Calu3 (cell line): ENCODE measurements around the gene METTL27. TPM values are rescaled to one million over a fixed set of nuclear protein-coding genes. Genes with fewer than 3 reads are reported as not detected.

ENCODE experiments used
- BruUV-seq: library from RNA; stranded (reverse); fragments of 400-500 nt; replicated peaks from 2 replicates; lab custom pipeline; 2021; lab: Mats Ljungman, UMichigan
- CTCF ChIA-PET: fragments of 300-600 bp; sonication (Branson Sonifier 250); formaldehyde crosslinking; loops from one replicate; lab custom pipeline; 2022; ENCODE audit warnings: antibody characterized with exemption; lab: Charles Lee
- DNase-seq: peaks from one replicate; pipeline ENCODE4 v3.0.0; 2022
- H3K27ac Mint-ChIP-seq: one replicate; pipeline ENCODE4 v1.8.0; 2022; ENCODE audit warnings: mixed read lengths; ENCODE audit not compliant: unreplicated experiment
- H3K27me3 Mint-ChIP-seq: one replicate; pipeline ENCODE4 v1.8.0; 2022; ENCODE audit warnings: mixed read lengths; ENCODE audit not compliant: unreplicated experiment
- H3K36me3 Mint-ChIP-seq: one replicate; pipeline ENCODE4 v1.8.0; 2022; ENCODE audit warnings: mild to moderate bottlenecking, moderate library complexity, mixed read lengths; ENCODE audit not compliant: insufficient read depth, unreplicated experiment
- H3K4me1 Mint-ChIP-seq: one replicate; pipeline ENCODE4 v1.8.0; 2022; ENCODE audit warnings: mild to moderate bottlenecking, low read depth, mixed read lengths; ENCODE audit not compliant: unreplicated experiment
- H3K4me3 Mint-ChIP-seq: one replicate; pipeline ENCODE4 v1.8.0; 2022; ENCODE audit warnings: mild to moderate bottlenecking, low read depth, moderate library complexity, mixed read lengths; ENCODE audit not compliant: unreplicated experiment
- H3K9me3 Mint-ChIP-seq: one replicate; pipeline ENCODE4 v1.8.0; 2022; ENCODE audit warnings: low read depth, mixed read lengths; ENCODE audit not compliant: unreplicated experiment
- intact Hi-C: fragments of 100-400 bp; cut with micrococcal nuclease; formaldehyde crosslinking; loops from one replicate; pipeline ENCODE4 v1.10.0; 2022; ENCODE audit not compliant: unreplicated experiment
- total RNA-seq: library from RNA; stranded (reverse); gene quantifications from 2 replicates; pipeline ENCODE4 v1.2.3, GENCODE V29; 2022
- TF ChIP-seq, protein P1 (sequence below): fragments of 200-600 bp; IDR thresholded peaks from one replicate; pipeline ENCODE4 v1.8.0; 2022; ENCODE audit warnings: antibody characterized with exemption; ENCODE audit not compliant: unreplicated experiment

The METTL27 gene
- total RNA-seq, 1 experiment from 2014 or later = 14.3 TPM

GRCh38 chr7:73882047-73882402, 39.7 kb upstream of the METTL27 start:
- no peak for DNase-seq
- BruUV-seq = no TSS peak
- H3K4me3 Mint-ChIP-seq = no peak overlapping the region
- H3K27ac Mint-ChIP-seq = no peak overlapping the region
- H3K9me3 Mint-ChIP-seq = no peaks in the 10 kb centered on the region
- CTCF ChIA-PET = no interaction called here
- TF ChIP-seq, protein P1, sequence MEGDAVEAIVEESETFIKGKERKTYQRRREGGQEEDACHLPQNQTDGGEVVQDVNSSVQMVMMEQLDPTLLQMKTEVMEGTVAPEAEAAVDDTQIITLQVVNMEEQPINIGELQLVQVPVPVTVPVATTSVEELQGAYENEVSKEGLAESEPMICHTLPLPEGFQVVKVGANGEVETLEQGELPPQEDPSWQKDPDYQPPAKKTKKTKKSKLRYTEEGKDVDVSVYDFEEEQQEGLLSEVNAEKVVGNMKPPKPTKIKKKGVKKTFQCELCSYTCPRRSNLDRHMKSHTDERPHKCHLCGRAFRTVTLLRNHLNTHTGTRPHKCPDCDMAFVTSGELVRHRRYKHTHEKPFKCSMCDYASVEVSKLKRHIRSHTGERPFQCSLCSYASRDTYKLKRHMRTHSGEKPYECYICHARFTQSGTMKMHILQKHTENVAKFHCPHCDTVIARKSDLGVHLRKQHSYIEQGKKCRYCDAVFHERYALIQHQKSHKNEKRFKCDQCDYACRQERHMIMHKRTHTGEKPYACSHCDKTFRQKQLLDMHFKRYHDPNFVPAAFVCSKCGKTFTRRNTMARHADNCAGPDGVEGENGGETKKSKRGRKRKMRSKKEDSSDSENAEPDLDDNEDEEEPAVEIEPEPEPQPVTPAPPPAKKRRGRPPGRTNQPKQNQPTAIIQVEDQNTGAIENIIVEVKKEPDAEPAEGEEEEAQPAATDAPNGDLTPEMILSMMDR = no peak
- H3K4me1 Mint-ChIP-seq = no peaks in the 10 kb centered on the region
- no peaks in the 10 kb centered on the region for H3K36me3 Mint-ChIP-seq
- H3K27me3 Mint-ChIP-seq = peaks cover 52% of the 10 kb centered on the region
- intact Hi-C loops = no loop called here

DNA sequence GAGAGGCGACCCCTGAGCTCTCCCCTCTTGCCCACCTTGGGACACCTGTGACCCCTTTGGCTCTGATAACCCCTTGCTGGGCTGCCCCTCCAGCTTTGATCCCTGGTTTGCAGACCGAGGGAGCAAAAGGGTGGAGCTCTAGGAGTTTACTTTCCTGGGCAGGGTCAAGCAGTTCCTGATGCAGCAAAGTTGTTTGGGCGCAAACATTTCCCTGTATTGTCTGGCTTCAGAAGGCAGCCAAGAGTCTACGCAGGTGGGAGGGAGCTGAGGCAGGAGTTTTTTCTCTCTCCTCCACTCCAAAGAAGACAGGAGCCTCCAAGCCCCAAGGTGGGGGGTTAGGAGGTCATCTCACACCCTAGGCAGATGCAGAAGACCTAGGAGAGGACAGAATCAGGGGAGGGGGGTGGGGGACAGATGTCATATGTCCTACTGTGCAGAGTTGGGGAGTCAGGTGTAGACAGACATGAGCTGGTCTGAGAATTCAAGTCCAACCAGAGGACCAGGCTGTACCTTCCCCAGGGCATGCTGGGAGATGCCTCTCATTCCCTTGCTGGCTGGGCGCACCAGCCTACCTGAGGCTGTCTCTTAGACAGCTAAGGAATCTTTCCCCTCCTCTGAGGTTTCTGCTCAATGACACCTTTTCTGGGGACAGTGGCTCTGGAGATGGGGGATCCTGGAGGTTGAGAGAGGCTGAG, 39.2 kb upstream of the METTL27 start:
- TF ChIP-seq, protein P1 = no peak
- no TSS peak for BruUV-seq
- DNase-seq = no peak
- Mint-ChIP-seq H3K4me3 (no peak overlapping the region), H3K36me3 (no peaks in the 10 kb centered on the region), H3K4me1 (no peaks in the 10 kb centered on the region), H3K27ac (no peak overlapping the region), H3K27me3 (peaks cover 47% of the 10 kb centered on the region), H3K9me3 (no peaks in the 10 kb centered on the region)
- CTCF ChIA-PET = no interaction called here
- intact Hi-C loops = no loop called here

- intact Hi-C loops = no loop called here
- H3K4me1 Mint-ChIP-seq = no peaks in the 10 kb centered on the region
- no peaks in the 10 kb centered on the region for H3K9me3 Mint-ChIP-seq
- no peak overlapping the region for H3K4me3 Mint-ChIP-seq
- no TSS peak for BruUV-seq
- TF ChIP-seq, protein P1 = no peak
- peaks cover 40% of the 10 kb centered on the region for H3K27me3 Mint-ChIP-seq
- CTCF ChIA-PET = no interaction called here
- H3K27ac Mint-ChIP-seq = no peak overlapping the region
- DNase-seq = no peak
- H3K36me3 Mint-ChIP-seq = no peaks in the 10 kb centered on the region
These were observed 38.5 kb upstream of the METTL27 start for GRCh38 chr7:73880755-73881328.

DNA sequence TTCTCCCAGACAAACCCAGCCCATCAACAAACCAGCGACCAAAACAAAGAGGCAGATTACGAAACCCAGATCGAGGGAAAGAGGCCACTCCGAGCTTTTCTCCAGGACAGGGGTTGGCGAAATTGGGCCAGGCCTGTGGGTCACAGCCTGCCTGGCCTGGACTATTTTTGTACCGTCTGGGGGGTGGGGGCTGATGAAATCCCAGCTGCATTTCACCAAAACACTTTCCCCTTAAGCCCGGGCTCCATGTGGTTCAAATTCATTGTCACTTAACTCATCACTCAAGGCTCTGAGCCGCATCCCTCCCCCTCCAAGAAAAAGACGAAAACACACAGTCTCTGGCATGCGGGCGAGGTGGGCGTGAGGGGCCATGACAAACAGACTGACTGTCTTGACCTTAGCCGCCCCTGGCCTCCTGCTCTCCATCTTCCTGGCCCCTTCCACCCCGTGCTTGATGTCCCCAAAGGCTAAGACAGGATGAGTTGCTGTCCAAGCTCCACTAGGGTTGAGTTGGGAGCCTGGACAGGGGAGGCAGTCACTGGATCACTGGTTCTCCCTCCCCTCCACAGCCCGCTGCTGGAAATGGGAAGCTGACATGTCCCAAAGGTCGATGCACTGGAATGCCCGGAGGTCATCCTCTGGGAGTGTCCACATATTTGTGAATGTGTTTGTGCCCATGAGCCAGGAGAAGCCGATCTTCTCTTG, 37.8 kb upstream of the METTL27 start:
- CTCF ChIA-PET = no interaction called here
- Mint-ChIP-seq H3K27me3 (peaks cover 33% of the 10 kb centered on the region), H3K4me1 (no peaks in the 10 kb centered on the region), H3K4me3 (no peak overlapping the region), H3K9me3 (no peaks in the 10 kb centered on the region), H3K36me3 (no peaks in the 10 kb centered on the region), H3K27ac (no peak overlapping the region)
- TF ChIP-seq, protein P1 = no peak
- no peak for DNase-seq
- no TSS peak for BruUV-seq
- intact Hi-C loops = no loop called here
